Karpas-422 (cell line): Measurements from ENCODE around the gene CTDP1. TPM values are rescaled to one million over a fixed set of nuclear protein-coding genes. Genes with fewer than 3 reads are reported as not detected.

Source experiments
- DNase-seq: peaks from one replicate; pipeline ENCODE4 v3.0.0-alpha.2; 2015
- H2AFZ ChIP-seq: fragments of 200-600 bp; sonication (generic); 2 replicates; pipeline ENCODE4 v1.6.1; 2014; ENCODE audit warnings: antibody characterized with exemption, low read length, mixed read lengths
- H3K27ac ChIP-seq: fragments of 200-600 bp; sonication (generic); 2 replicates; pipeline ENCODE4 v1.5.1; 2014; ENCODE audit warnings: mild to moderate bottlenecking, low read length, moderate library complexity
- H3K27me3 ChIP-seq: fragments of 200-600 bp; sonication (generic); 2 replicates; pipeline ENCODE4 v1.6.1; 2014; ENCODE audit warnings: low read length, mixed read lengths
- H3K36me3 ChIP-seq: fragments of 200-600 bp; sonication (generic); 2 replicates; pipeline ENCODE4 v1.6.1; 2014; ENCODE audit warnings: low read length, mixed read lengths; ENCODE audit not compliant: insufficient read depth
- H3K4me1 ChIP-seq: fragments of 200-600 bp; sonication (generic); 2 replicates; pipeline ENCODE4 v1.6.1; 2014; ENCODE audit warnings: mild to moderate bottlenecking, low read length, mixed read lengths
- H3K4me2 ChIP-seq: fragments of 200-600 bp; sonication (generic); 2 replicates; pipeline ENCODE4 v1.6.1; 2014; ENCODE audit warnings: low read length, low read depth, mild to moderate bottlenecking; ENCODE audit not compliant: poor library complexity, severe bottlenecking
- H3K4me3 ChIP-seq: fragments of 200-600 bp; sonication (generic); 2 replicates; pipeline ENCODE4 v1.5.1; 2014; ENCODE audit warnings: mild to moderate bottlenecking, antibody characterized with exemption, low read length, mixed read lengths
- H3K79me2 ChIP-seq: fragments of 200-600 bp; sonication (generic); 2 replicates; pipeline ENCODE4 v1.6.1; 2014; ENCODE audit warnings: mild to moderate bottlenecking, low read length, mixed read lengths
- H3K9ac ChIP-seq: fragments of 200-600 bp; sonication (generic); 2 replicates; pipeline ENCODE4 v1.6.0; 2014; ENCODE audit warnings: low read length
- H3K9me2 ChIP-seq: fragments of 200-600 bp; sonication (generic), shearing (Covaris generic); replicated peaks from 2 replicates; pipeline ENCODE4 v1.6.0; 2014; ENCODE audit warnings: mild to moderate bottlenecking, low read length, moderate library complexity; ENCODE audit not compliant: insufficient read depth
- H3K9me3 ChIP-seq: fragments of 300-700, 200-600 bp; sonication (generic); 2 replicates; pipeline ENCODE4 v1.6.1; 2014; ENCODE audit warnings: low read length, mixed read lengths
- H4K20me1 ChIP-seq: fragments of 200-600 bp; sonication (generic); 2 replicates; pipeline ENCODE4 v1.6.1; 2014; ENCODE audit warnings: mild to moderate bottlenecking, antibody characterized with exemption, low read length, low read depth; ENCODE audit not compliant: insufficient read depth
- total RNA-seq: library from RNA; depleted of rRNA; stranded (reverse); fragments of >200 nt; shearing (Covaris generic); gene quantifications from 2 replicates; pipeline ENCODE4 v1.2.3, GENCODE V29; 2014; ENCODE audit warnings: low replicate concordance

The CTDP1 gene
- total RNA-seq, 1 experiment from 2014 or later: 14.1 TPM

- H3K4me3 ChIP-seq: no peak overlapping the region
These were observed 18.4 kb downstream of the CTDP1 start for GRCh38 chr18:79697976-79698375.

GRCh38 chr18:79698668-79699335 lies 19.2 kb downstream of the CTDP1 start:
- Histone ChIP-seq H3K4me3 (no peak overlapping the region), H4K20me1 (peaks cover 27% of the 10 kb centered on the region), H3K27me3 (no peaks in the 10 kb centered on the region), H3K9ac (no peak overlapping the region), H3K79me2 (peaks cover 61% of the 10 kb centered on the region), H2AFZ (no peak overlapping the region), H3K4me1 (no peaks in the 10 kb centered on the region), H3K4me2 (no peak overlapping the region), H3K9me3 (no peaks in the 10 kb centered on the region), H3K9me2 (no peaks in the 10 kb centered on the region), H3K36me3 (peaks cover 34% of the 10 kb centered on the region), H3K27ac (no peak overlapping the region)
- DNase-seq: no peak

More at GRCh38 chr18:79697976-79698375, 18.4 kb downstream of the CTDP1 start:
- peaks cover 31% of the 10 kb centered on the region; the same call in 1 of the 2 replicates for H3K36me3 ChIP-seq
- no peak overlapping the region for H3K4me2 ChIP-seq
- H3K27me3 ChIP-seq: no peaks in the 10 kb centered on the region
- H3K9me3 ChIP-seq: no peaks in the 10 kb centered on the region
- no peak overlapping the region for H3K27ac ChIP-seq
- H3K4me1 ChIP-seq: no peaks in the 10 kb centered on the region
- H3K9me2 ChIP-seq: no peaks in the 10 kb centered on the region
- peaks cover 26% of the 10 kb centered on the region for H4K20me1 ChIP-seq
- H2AFZ ChIP-seq: no peak overlapping the region
- DNase-seq: no peak
- H3K79me2 ChIP-seq: peaks cover 61% of the 10 kb centered on the region
- H3K9ac ChIP-seq: no peak overlapping the region

GRCh38 chr18:79699653-79700052 lies 20.1 kb downstream of the CTDP1 start:
- Histone ChIP-seq H3K9me2 (no peaks in the 10 kb centered on the region), H3K27ac (no peak overlapping the region), H3K9ac (no peak overlapping the region), H2AFZ (no peak overlapping the region), H3K4me2 (no peak overlapping the region), H4K20me1 (peaks cover 22% of the 10 kb centered on the region), H3K4me3 (no peak overlapping the region), H3K27me3 (no peaks in the 10 kb centered on the region), H3K36me3 (peaks cover 38% of the 10 kb centered on the region), H3K4me1 (no peaks in the 10 kb centered on the region), H3K9me3 (no peaks in the 10 kb centered on the region), H3K79me2 (peaks cover 62% of the 10 kb centered on the region)
- DNase-seq: no peak

GRCh38 chr18:79702906-79703305 lies 23.3 kb downstream of the CTDP1 start:
- peaks cover 18% of the 10 kb centered on the region for H4K20me1 ChIP-seq

GRCh38 chr18:79704631-79705030 lies 25.0 kb downstream of the CTDP1 start:
- Histone ChIP-seq H3K9me2 (no peaks in the 10 kb centered on the region), H3K4me3 (no peak overlapping the region), H3K36me3 (peaks cover 25% of the 10 kb centered on the region), H3K27ac (no peak overlapping the region), H4K20me1 (peaks cover 28% of the 10 kb centered on the region), H3K4me1 (no peaks in the 10 kb centered on the region), H3K79me2 (peaks cover 55% of the 10 kb centered on the region), H3K9me3 (no peaks in the 10 kb centered on the region), H2AFZ (no peak overlapping the region), H3K27me3 (no peaks in the 10 kb centered on the region), H3K4me2 (no peak overlapping the region), H3K9ac (no peak overlapping the region)
- DNase-seq: no peak

More at GRCh38 chr18:79702906-79703305, 23.3 kb downstream of the CTDP1 start:
- Histone ChIP-seq H3K27me3 (no peaks in the 10 kb centered on the region), H2AFZ (no peak overlapping the region), H3K4me2 (no peak overlapping the region), H3K9me3 (no peaks in the 10 kb centered on the region), H3K27ac (no peak overlapping the region), H3K4me1 (no peaks in the 10 kb centered on the region), H3K4me3 (no peak overlapping the region), H3K9ac (no peak overlapping the region), H3K36me3 (peaks cover 29% of the 10 kb centered on the region), H3K79me2 (peaks cover 56% of the 10 kb centered on the region), H3K9me2 (no peaks in the 10 kb centered on the region)
- no peak for DNase-seq

- Histone ChIP-seq H3K4me2 (no peak overlapping the region), H3K27ac (no peak overlapping the region), H4K20me1 (peaks cover 28% of the 10 kb centered on the region), H3K79me2 (peaks cover 51% of the 10 kb centered on the region), H3K9me3 (no peaks in the 10 kb centered on the region), H3K4me1 (no peaks in the 10 kb centered on the region), H3K9ac (no peak overlapping the region), H2AFZ (no peak overlapping the region), H3K9me2 (no peaks in the 10 kb centered on the region), H3K27me3 (no peaks in the 10 kb centered on the region), H3K36me3 (peaks cover 25% of the 10 kb centered on the region), H3K4me3 (no peak overlapping the region)
- DNase-seq: no peak
These were observed 25.7 kb downstream of the CTDP1 start for GRCh38 chr18:79705272-79705671.

- H3K9me3 ChIP-seq: no peaks in the 10 kb centered on the region
- H3K9ac ChIP-seq: no peak overlapping the region
- peaks cover 45% of the 10 kb centered on the region for H3K79me2 ChIP-seq
- no peak overlapping the region for H2AFZ ChIP-seq
- no peak for DNase-seq
- no peak overlapping the region for H3K4me2 ChIP-seq
- H3K36me3 ChIP-seq: peaks cover 23% of the 10 kb centered on the region
- no peak overlapping the region for H3K4me3 ChIP-seq
- H3K4me1 ChIP-seq: no peaks in the 10 kb centered on the region
- no peak overlapping the region for H3K27ac ChIP-seq
- H3K27me3 ChIP-seq: no peaks in the 10 kb centered on the region
- H4K20me1 ChIP-seq: peaks cover 28% of the 10 kb centered on the region
- no peaks in the 10 kb centered on the region for H3K9me2 ChIP-seq
These were observed 26.4 kb downstream of the CTDP1 start for GRCh38 chr18:79706006-79706405.

- H3K9me3 ChIP-seq: no peaks in the 10 kb centered on the region
- H3K9ac ChIP-seq: no peak overlapping the region
- no peaks in the 10 kb centered on the region for H3K9me2 ChIP-seq
- no peak for DNase-seq
- H4K20me1 ChIP-seq: peaks cover 28% of the 10 kb centered on the region
- H3K4me1 ChIP-seq: no peaks in the 10 kb centered on the region
- peaks cover 23% of the 10 kb centered on the region for H3K36me3 ChIP-seq
- H3K27me3 ChIP-seq: no peaks in the 10 kb centered on the region
- no peak overlapping the region for H3K4me3 ChIP-seq
- H3K4me2 ChIP-seq: no peak overlapping the region
- no peak overlapping the region for H3K27ac ChIP-seq
- H2AFZ ChIP-seq: no peak overlapping the region
- peaks cover 42% of the 10 kb centered on the region for H3K79me2 ChIP-seq
These were observed 27.1 kb downstream of the CTDP1 start for GRCh38 chr18:79706658-79707057.
